IPS-11a (cell line): ENCODE data around the gene THRB.

ENCODE experiments used
- H3K4me3 ChIP-seq: one replicate; pipeline ENCODE4 v1.5.1; 2013; ENCODE audit warnings: low read depth, low read length, control low read depth

The THRB gene

DNA sequence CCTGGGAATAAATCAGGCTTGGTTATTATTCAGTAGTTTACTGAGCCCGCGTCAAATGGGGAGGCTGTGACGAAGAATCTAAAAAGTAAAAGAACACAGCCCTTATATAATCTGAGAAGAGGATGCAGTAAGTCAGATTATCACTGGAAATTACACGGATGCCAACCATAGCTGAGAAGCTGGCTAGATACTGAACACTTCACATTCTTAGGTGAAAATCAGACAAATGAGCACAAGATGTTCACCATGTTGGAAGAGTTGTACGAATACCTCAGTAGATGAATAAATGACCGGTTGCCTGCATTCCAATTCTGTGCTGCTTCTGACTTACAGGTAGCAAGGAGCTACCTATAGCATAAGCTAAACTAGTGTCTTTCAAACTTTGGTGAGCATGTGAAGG is 254.3 kb downstream of the THRB start:
- H3K4me3 ChIP-seq, result no peak overlapping the region

DNA sequence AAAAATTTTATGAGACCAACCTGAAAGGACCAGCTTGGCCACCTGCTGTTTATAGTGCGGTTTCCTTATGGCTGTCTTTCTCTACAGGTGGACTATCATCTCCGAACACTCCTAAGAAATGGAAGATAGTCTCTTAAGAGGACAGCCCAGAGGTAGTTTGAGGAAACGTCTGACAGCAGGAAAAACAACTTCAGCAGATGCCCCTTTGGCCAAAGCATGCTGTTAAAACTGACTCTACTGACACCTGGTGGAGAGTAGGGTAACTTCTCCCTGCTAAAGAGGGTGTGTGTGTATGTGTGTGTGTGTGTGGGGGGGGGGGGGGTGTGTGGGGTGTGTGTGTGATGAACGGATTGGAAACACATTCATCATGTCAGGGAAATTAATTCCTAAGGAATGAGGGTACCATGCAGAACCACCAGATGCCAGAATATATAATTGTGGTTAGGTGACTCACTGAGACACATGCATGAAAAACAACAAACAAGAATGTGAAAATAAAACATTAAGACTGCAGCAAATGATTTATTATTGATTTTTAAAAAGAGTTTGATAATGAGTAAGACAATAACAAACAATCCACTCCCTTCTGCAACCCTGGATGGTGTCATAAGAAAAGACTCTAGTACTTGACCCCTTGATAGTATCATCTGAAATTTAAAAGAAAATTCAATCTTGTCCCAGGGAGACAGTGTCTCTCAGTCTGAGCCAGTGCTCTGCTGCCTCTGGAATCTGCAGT is 256.5 kb downstream of the THRB start:
- no peak overlapping the region for H3K4me3 ChIP-seq

DNA sequence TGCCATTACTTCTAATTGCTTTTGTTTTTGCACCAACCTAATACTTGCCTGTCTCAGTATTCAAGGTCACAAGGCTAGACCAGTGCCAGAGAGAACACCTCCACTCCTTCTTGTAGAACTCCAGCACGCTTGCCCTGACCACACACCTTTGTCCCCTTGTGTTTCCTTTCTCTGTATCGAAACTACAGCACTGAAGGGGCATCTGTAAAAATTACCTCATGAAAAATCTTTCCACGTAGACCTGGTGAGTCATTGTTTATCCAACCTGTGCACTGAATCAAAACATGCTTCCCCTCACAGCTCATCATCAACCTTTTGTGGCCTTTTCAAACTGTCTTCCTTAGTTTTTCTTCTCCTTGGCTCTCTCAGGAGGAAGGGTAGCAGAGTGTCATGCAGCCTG is 259.5 kb downstream of the THRB start:
- no peak overlapping the region for H3K4me3 ChIP-seq

DNA sequence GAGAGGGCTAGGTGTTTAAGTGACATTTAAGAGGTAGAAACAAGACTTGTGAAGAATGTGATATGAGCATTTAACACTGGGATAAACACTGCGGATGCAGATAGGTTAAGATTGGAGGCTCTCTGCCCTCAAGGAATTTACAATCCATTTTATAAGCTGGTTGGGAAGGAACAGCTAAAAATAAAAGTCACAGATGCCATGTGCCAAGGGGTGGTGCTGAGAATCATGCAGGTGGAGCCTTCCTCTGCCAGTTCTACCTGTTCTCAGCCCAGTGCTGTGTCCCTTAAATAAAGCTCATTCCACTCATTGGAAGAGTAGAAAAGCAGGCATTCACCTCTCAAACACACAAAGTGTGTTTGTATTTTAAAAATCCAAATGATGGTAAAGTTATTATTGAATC is 261.9 kb downstream of the THRB start:
- H3K4me3 ChIP-seq, result no peak overlapping the region

GRCh38 chr3:24229468-24230221 is 265.0 kb downstream of the THRB start:
- no peak overlapping the region for H3K4me3 ChIP-seq

GRCh38 chr3:24227635-24228034 is 267.0 kb downstream of the THRB start:
- H3K4me3 ChIP-seq, result no peak overlapping the region

DNA sequence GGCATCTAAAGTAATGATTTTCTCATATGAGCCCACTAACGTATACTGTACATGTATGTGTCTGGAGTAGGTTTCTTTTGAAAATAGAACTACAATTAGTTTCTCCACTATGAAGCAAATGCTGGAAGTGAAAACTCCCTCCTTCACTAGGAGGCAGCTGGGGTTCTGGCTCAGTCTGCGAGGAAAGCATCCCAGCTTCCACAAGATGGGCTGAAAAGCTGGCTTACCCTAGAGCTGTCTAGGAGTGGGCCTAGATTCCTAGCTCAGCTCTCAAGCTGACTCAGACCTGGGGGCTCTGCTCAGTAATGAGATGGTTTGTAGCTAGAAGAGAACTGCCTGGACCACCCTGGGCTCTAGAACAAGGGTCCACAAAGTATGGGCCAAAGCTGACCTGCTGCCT is 268.3 kb downstream of the THRB start:
- H3K4me3 ChIP-seq, result no peak overlapping the region

- H3K4me3 ChIP-seq, result no peak overlapping the region
These were observed 269.2 kb downstream of the THRB start for GRCh38 chr3:24225385-24225950.

- H3K4me3 ChIP-seq, result no peak overlapping the region
These were observed 269.8 kb downstream of the THRB start for GRCh38 chr3:24224666-24225384.

DNA sequence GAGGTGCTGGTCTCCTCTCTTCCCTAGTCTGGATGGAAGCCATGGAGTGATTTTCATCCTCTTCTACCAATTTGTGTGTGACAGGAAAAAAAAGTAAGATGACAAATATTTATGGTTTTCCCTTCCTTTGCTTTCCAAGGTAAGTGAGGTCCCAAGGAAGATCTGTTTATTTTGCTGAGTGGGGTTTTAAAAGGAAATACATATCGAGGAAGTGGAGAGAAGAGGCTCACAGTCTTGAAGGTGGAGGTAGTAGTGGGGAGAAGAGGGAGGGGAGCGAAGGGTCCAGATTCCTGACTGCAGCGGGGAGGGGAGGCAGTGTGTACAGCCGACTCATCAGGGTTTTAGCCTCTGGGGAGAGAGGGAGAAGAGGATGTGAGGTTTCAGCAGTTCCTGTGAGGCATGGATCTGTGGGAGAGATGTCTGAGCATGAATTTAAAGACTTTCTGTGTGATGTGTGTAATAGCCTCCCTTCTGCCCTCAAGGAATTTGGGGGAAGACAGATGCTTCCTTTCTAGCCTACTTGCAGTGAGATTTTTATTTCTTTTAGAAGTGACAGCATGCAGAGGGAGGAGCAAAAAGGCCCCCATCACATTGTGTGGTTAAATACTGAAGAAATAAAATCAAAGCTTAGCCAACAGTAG is 272.4 kb downstream of the THRB start:
- no peak overlapping the region for H3K4me3 ChIP-seq

DNA sequence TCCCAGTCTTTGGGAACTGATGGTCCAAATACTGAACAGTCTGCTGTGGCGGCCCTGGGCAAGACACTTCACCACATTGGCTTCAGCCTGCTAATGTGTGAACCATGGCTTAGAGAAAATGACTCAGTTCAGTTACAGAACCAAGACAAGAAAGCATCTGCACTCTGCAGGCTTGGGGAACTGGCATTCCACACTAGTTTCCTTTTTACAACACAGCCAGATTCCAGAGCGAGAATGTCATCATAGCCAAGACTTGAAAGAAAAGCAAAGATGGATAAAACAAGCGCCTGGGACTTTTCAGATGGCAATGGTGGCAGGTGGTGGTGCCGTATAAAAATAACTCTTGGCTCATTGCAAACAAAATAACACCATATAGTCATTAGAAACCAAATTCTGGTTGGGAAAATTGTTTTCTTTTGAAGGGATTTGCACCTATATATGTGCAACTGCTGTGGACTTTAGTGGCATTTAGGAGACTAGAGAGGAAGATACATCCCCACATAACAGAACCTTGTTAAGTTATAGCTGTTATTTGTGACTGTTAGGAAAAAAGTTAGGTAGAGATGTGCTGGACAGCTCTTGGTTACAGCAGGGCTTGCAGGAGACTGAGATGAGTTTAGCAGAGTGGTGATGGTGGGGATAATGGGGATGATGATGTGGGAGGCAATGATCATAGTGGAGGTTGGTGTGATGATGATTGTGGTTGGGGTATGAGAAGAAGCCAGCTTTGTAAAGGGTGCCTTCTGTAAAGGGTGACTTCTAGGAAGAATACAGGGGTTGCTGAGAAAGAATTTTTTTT is 273.6 kb downstream of the THRB start:
- no peak overlapping the region for H3K4me3 ChIP-seq

GRCh38 chr3:24215502-24215901 is 279.1 kb downstream of the THRB start:
- no peak overlapping the region for H3K4me3 ChIP-seq

DNA sequence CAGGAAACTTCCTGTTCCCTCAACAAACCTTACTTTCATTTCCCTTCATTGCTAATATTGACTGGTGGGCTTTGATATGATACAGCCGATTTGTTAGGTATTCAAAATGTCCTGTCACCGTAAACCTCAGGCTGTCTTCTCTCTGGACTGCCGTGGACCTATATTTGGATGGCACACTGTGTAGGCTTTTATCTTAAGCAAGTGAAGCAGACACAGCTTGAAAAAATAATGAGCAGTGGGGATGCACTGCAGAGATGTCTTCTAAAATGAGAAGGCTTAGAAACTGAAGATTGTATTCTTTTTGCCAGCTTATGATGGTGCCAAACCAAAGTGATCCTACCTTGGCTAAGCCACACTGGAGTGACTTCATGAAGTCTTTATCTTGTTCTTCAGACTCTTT is 283.3 kb downstream of the THRB start:
- no peak overlapping the region for H3K4me3 ChIP-seq

DNA sequence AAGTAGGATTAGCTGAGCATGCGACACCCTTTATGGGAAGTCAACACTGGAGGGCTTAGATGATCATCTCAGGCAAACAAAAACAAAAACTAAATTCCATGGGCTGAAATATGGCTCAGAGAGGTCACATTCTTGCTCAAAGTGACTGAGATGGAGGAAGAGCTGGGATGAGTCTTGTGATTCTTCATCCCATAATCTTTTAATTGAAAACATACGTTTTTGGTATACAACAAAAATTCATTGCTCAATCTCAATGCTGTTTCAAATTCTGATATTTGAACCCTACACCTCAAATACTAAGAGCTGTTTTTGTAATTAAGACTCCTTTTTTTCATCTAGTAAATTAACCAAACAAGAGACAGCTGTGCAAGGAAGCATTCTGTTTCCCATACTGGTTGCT is 292.6 kb downstream of the THRB start:
- no peak overlapping the region for H3K4me3 ChIP-seq

- no peak overlapping the region for H3K4me3 ChIP-seq
These were observed 293.3 kb downstream of the THRB start for GRCh38 chr3:24201301-24201700.

DNA sequence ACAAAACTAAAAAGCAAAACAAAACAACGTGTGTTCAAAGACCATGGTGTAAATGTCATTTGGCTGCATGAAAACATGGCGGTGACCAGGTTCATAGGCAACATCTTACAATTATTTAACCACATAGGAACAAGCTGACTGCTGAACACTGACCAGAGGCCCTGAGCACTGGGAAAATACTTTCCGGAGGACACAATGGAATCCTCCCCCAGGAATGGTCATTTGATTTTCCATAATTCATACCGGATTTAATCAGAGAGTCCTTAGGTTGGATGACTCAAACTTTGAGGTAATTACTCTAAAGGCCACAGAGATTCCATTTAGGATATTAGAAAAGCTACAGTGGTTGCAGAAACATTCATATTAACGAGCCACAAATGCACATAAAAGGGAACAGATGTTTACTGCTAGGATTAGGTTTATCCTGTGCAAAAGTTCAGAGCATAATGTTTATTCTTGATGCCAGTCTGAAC is 294.8 kb downstream of the THRB start:
- no peak overlapping the region for H3K4me3 ChIP-seq

- no peak overlapping the region for H3K4me3 ChIP-seq
These were observed 295.4 kb downstream of the THRB start for GRCh38 chr3:24199300-24199699.

- no peak overlapping the region for H3K4me3 ChIP-seq
These were observed 295.9 kb downstream of the THRB start for GRCh38 chr3:24198728-24199127.

DNA sequence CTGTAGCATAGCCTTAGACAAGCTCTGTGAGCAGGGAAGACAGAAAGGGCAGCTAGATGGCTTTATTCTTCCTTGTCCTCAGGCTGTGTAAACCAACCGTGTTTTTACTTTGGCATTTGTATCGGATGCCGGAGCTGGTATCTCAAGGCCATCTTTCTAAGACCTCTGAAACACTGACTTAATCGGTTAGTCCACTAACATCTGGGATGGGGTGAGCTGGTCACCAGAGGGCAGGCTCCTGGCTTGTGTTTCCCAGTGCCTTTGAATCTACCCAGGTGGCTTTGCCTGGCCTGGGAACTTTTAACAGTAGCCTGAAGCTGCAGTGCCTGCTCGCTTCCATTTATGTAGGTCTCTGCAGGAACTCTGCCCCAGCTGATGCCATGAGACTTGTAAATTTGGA is 296.8 kb downstream of the THRB start:
- H3K4me3 ChIP-seq, result no peak overlapping the region

GRCh38 chr3:24196526-24196925 is 298.1 kb downstream of the THRB start:
- H3K4me3 ChIP-seq, result no peak overlapping the region
